HG02885 (cell line): Measurements from ENCODE around the gene CNPY2.
A peak's percentile ranks its signal among the peaks of the same experiment; 100 is the strongest.
"Not testable (repeated sequence)": the region's sequence is repeated elsewhere in the genome, so short reads cannot be mapped to it uniquely, and the experiment has no call there.

ENCODE experiments used
- ATAC-seq: cut with Tn5 transposase; IDR thresholded peaks from one replicate; pipeline ENCODE4 v1.9.1; 2021; ENCODE audit warnings: mild to moderate bottlenecking; ENCODE audit not compliant: unreplicated experiment, poor library complexity

Gene CNPY2

GRCh38 chr12:56334490-56334793 is 18.7 kb upstream of the CNPY2 start:
- ATAC-seq = no peak

GRCh38 chr12:56333679-56334489 is 18.1 kb upstream of the CNPY2 start, which contains the start of gene PAN2:
Gene PAN2, minus strand, starts transcription at chr12:56334000. Its CDS starts 906 bp downstream, at chr12:56333094.
- ATAC-seq = peak; percentile 95

GRCh38 chr12:56333197-56333678 is 17.4 kb upstream of the CNPY2 start:
- no peak for ATAC-seq

GRCh38 chr12:56332512-56333196 is 16.9 kb upstream of the CNPY2 start:
- ATAC-seq = no peak

GRCh38 chr12:56330936-56331490 is 15.2 kb upstream of the CNPY2 start:
- ATAC-seq = no peak

- ATAC-seq = no peak
Measured at GRCh38 chr12:56326533-56326932, 10.7 kb upstream of the CNPY2 start.

DNA sequence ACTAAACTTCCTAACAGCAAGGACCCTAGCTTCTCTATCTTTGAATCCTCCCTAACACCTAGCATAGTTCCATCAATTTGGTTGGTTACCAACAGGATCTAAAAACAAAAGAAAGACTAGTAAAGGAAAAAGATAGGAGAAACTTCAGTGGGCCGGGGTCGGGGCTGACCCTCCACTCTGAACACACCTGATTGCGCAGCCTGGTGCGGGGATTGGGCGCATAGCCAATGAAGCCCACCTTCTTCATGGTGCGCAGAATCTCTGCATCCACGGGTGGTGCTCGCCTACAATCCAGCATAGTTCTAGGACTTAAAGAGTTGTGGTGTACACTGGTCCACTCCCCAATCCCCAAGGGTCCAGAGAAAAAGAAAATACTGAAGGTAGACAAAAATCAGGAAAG is 10.3 kb upstream of the CNPY2 start:
- no peak for ATAC-seq

DNA sequence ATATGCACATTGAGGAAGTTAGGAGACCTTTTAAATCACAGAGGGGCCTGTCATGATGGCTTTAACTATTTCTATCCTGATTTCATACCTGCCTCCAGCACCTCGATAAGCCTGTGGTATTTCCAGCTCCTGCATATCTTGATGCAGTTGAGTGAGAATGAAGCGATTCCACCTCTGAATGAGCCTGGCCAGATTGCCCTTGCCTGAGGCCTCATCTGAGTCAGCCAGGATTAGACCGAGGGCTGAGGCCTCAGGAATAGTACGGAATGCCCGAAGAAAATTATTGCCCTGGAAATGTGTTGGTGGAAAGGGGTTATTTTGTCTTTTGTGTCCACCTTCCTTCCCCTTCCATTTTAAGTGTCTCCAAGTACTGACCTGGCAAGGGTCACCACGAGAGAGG is 8.4 kb upstream of the CNPY2 start:
- ATAC-seq = no peak

DNA sequence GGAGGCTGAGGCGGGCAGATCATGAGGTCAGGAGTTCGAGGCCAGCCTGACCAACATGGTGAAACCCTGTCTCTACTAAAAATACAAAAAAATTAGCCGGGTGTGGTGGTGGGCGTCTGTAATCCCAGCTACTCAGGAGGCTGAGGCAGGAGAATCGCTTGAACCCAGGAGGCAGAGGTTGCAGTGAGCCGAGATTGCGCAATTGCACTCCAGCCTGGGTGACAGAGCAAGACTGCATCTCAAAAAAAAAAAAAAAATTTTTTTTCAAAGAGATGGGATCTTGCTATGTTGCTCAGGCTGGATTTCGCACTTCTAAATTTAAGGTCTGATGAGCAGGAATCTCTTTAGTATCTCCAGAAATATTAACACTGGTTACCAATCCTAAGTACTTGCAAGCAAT is 5.8 kb upstream of the CNPY2 start:
- ATAC-seq = not testable (repeated sequence)

DNA sequence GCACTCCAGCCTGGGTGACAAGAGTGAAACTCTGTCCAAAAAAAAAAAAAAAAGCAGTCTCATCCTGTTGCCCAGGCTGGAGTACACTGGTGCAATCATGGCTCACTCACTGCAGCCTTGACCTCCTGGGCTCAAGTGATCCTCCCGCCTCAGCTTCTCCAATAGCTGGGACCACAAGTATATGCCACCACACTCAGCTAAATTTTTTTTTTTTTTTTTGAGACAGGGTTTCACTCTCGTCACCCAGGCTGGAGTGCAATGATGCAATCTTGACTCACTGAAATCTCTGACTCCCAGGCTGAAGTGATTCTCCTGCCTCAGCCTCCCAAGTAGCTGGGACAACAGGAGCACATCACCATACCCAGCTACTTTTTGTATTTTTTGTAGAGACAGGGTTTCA is 5.2 kb upstream of the CNPY2 start:
- no peak for ATAC-seq

DNA sequence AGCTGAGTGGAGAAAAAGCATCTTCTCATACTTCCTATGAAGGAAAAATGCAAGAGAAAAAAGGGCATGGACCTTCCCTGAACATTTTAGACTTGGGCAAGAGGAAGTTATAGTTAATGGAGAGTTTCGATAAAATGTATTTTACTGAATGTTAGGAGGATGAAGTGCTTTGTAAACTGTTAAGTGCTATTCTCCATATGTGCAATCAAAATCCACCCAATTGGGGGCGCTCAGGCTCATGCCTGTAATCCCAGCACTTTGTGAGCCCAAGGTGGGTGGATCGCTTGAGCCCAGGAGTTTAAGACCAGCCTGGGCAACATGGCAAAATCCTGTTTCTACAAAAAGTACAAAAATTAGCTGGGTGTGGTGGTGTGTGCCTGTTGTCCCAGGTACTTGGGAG is 1.9 kb upstream of the CNPY2 start:
- no peak for ATAC-seq

DNA sequence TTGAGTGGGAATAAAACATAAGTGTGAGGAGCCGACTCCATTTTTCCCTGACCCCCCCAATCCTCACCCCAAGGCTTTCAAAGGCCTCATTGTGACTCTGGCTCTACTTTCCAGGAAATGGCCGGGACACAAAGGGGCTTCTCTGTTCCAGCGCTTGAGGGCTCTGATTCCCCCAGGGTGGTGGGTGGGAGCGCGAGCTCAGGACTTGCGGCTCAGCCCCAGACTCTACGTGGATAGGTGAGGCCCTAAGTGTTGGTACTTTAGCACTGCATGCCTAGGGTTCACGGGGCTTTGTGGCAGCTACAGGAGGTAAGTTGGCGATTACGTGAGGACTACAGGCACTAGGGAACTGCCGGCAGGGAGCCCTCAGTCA is 553 bp downstream of the CNPY2 start:
- ATAC-seq = no peak

- no peak for ATAC-seq
Measured at GRCh38 chr12:56311003-56311402, 4.8 kb downstream of the CNPY2 start.

GRCh38 chr12:56308714-56309113 is 7.1 kb downstream of the CNPY2 start:
- ATAC-seq = no peak

- ATAC-seq = no peak
Measured at GRCh38 chr12:56307221-56307965, 8.4 kb downstream of the CNPY2 start.

- no peak for ATAC-seq
Measured at GRCh38 chr12:56304872-56305590, 10.8 kb downstream of the CNPY2 start.

GRCh38 chr12:56304276-56304675 is 11.5 kb downstream of the CNPY2 start:
- no peak for ATAC-seq

GRCh38 chr12:56300644-56301464 is 14.9 kb downstream of the CNPY2 start:
- ATAC-seq = no peak

GRCh38 chr12:56299853-56300643 is 15.7 kb downstream of the CNPY2 start, which contains the start of gene CS:
Gene CS, minus strand, starts transcription at chr12:56300330. Its CDS starts 129 bp downstream, at chr12:56300201.
- peak; percentile 94 for ATAC-seq
